Body of pancreas (tissue), 4 donors: ENCODE results near the gene ICOS.

Experiments used
- POLR2A ChIP-seq, 3 donors: fragments of 450-650 bp; IDR thresholded peaks; one replicate each; pipeline ENCODE4 v1.6.1; 2016; ENCODE audit warnings: antibody characterized with exemption in 3 of 3, mild to moderate bottlenecking in 2 of 3
- TF ChIP-seq, protein P1 (sequence below), 7 experiments: fragments of 450-650 bp in 4 of 7; fragments of 200-600 bp in 3 of 7; sonication (generic) in 3 of 7; IDR thresholded peaks; one replicate each; pipeline ENCODE4 v1.5.1; 2016 to 2019; ENCODE audit warnings: antibody characterized with exemption in 7 of 7

GRCh38 chr2:203894262-203894661, 42.3 kb upstream of the ICOS start:
- TF ChIP-seq, protein P1, sequence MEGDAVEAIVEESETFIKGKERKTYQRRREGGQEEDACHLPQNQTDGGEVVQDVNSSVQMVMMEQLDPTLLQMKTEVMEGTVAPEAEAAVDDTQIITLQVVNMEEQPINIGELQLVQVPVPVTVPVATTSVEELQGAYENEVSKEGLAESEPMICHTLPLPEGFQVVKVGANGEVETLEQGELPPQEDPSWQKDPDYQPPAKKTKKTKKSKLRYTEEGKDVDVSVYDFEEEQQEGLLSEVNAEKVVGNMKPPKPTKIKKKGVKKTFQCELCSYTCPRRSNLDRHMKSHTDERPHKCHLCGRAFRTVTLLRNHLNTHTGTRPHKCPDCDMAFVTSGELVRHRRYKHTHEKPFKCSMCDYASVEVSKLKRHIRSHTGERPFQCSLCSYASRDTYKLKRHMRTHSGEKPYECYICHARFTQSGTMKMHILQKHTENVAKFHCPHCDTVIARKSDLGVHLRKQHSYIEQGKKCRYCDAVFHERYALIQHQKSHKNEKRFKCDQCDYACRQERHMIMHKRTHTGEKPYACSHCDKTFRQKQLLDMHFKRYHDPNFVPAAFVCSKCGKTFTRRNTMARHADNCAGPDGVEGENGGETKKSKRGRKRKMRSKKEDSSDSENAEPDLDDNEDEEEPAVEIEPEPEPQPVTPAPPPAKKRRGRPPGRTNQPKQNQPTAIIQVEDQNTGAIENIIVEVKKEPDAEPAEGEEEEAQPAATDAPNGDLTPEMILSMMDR (IDR thresholded peaks at IDR 0.05) = no peak
- TF ChIP-seq POLR2A (IDR thresholded peaks at IDR 0.05) = no peak
